SH-SY5Y (cell line): ENCODE data around the gene A2M.

Source experiments
- GATA2 ChIP-seq: IDR thresholded peaks from 2 replicates; pipeline ENCODE4 v1.6.1; 2011; ENCODE audit warnings: mild to moderate bottlenecking, low read depth, low read length
- GATA3 ChIP-seq: IDR thresholded peaks from 2 replicates; pipeline ENCODE4 v1.6.1; 2011; ENCODE audit warnings: low read depth, mild to moderate bottlenecking, low read length, moderate library complexity

- TF ChIP-seq GATA2 (no peak), GATA3 (no peak)
These were observed 36.6 kb downstream of the A2M start for GRCh38 chr12:9079082-9079481.
